Left ventricle myocardium inferior (tissue), 1 donor: ENCODE measurements around the gene ARHGDIA. TPM values are rescaled to one million over a fixed set of nuclear protein-coding genes. Genes with fewer than 3 reads are reported as not detected.

Experiments
- DNase-seq: peaks from one replicate; pipeline ENCODE4 v3.0.0-alpha.2; 2020
- H3K27ac ChIP-seq: fragments of 200-600 bp; replicated peaks from 2 replicates; pipeline ENCODE4 v1.8.0; 2021
- H3K27me3 ChIP-seq: fragments of 200-600 bp; 2 replicates; pipeline ENCODE4 v1.8.0; 2021; ENCODE audit warnings: low read depth
- H3K36me3 ChIP-seq: fragments of 200-600 bp; 2 replicates; pipeline ENCODE4 v1.8.0; 2021
- H3K4me1 ChIP-seq: fragments of 200-600 bp; 2 replicates; pipeline ENCODE4 v1.8.0; 2021
- H3K4me3 ChIP-seq: fragments of 200-600 bp; 2 replicates; pipeline ENCODE4 v1.8.0; 2021; ENCODE audit warnings: mild to moderate bottlenecking, moderate library complexity
- H3K9me3 ChIP-seq: fragments of 200-600 bp; replicated peaks from 2 replicates; pipeline ENCODE4 v1.8.0; 2021
- CTCF ChIP-seq: fragments of 200-600 bp; IDR thresholded peaks from 2 replicates; pipeline ENCODE4 v1.8.0; 2021; ENCODE audit warnings: antibody characterized with exemption, mild to moderate bottlenecking, borderline replicate concordance
- intact Hi-C: fragments of 100-400 bp; cut with micrococcal nuclease; formaldehyde crosslinking; loops from one replicate; pipeline ENCODE4 v1.11.0; 2022
- total RNA-seq: library from RNA; stranded (reverse); fragmentation: NEBNext Ultra II Directional; extraction: Animal tissue kit (Norgen Biotek cat#: 25700); gene quantifications from one replicate; pipeline ENCODE4 v1.2.1, GENCODE V29; 2021
- donor health status: DM: no; HTN: yes; CAD: no; lungs with severe emphysema.

ARHGDIA gene
- total RNA-seq, 1 donor from 2014 or later: 95.1 TPM

DNA sequence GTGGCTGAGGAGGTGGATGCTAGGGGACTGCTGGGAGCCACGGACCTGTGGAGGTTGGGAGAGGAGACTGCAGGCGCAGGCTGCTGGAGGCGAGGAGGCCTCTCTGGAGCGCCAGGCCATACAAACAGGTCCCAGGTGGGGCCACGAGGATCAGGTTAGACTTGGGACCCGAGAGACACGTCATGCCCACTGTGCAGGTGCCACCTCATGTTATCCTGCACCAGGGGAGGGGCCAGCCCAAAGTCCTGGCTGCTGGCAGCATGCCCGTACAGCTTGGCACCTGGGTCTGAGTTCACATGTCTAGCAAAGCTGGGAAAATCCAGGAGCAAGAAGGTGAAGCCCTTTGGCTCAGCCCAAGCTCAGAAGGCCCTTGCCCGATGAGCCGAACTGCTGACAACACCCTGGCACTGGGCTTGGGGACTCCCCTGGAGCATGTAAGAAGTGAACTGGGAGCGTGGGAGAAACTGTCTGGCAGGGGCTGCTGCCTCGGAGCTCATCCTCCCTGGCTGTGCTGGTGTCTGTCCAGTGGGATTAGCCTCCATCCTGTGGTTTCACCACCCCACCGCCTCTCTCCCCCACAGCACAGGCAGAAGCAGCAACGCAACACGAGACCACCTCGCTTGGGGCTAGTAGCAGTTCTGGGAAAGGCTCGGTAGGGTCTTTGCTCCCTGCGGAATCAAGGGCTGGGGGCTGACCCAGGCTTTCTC lies 5.3 kb downstream of the ARHGDIA start:
- Histone ChIP-seq H3K36me3 (peaks cover 31% of the 10 kb centered on the region), H3K27ac (peak overlapping the region; percentile 99), H3K27me3 (no peaks in the 10 kb centered on the region), H3K9me3 (no peaks in the 10 kb centered on the region), H3K4me1 (peaks cover 85% of the 10 kb centered on the region), H3K4me3 (no peak overlapping the region)
- intact Hi-C loops: no loop called here
- no peak for TF ChIP-seq CTCF
- DNase-seq: no peak

DNA sequence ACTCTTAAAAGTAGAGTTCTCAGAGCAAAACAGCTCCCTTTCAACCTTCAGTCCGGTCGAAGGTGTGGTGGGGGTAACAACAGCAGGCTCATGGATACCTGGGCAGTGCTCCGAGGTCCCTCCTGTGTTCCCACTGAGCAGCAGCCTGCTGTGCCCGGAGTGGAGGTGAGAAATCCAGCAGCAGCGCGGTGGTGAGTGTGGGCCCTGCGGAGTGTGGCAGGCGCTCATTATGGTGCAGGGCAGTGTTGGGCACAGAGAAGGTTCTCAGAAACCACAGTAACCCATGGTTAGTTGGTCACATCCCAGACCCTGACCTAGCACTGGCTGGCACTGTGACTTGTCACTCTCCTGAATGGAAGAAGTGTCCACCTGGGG lies 5.8 kb downstream of the ARHGDIA start:
- intact Hi-C loops: no loop called here
- H3K4me1 ChIP-seq: peaks cover 81% of the 10 kb centered on the region
- H3K27me3 ChIP-seq: no peaks in the 10 kb centered on the region
- peak overlapping the region; percentile 99 for H3K27ac ChIP-seq
- no peak for DNase-seq
- no peak for TF ChIP-seq CTCF
- H3K9me3 ChIP-seq: no peaks in the 10 kb centered on the region
- peaks cover 31% of the 10 kb centered on the region for H3K36me3 ChIP-seq
- H3K4me3 ChIP-seq: no peak overlapping the region

DNA sequence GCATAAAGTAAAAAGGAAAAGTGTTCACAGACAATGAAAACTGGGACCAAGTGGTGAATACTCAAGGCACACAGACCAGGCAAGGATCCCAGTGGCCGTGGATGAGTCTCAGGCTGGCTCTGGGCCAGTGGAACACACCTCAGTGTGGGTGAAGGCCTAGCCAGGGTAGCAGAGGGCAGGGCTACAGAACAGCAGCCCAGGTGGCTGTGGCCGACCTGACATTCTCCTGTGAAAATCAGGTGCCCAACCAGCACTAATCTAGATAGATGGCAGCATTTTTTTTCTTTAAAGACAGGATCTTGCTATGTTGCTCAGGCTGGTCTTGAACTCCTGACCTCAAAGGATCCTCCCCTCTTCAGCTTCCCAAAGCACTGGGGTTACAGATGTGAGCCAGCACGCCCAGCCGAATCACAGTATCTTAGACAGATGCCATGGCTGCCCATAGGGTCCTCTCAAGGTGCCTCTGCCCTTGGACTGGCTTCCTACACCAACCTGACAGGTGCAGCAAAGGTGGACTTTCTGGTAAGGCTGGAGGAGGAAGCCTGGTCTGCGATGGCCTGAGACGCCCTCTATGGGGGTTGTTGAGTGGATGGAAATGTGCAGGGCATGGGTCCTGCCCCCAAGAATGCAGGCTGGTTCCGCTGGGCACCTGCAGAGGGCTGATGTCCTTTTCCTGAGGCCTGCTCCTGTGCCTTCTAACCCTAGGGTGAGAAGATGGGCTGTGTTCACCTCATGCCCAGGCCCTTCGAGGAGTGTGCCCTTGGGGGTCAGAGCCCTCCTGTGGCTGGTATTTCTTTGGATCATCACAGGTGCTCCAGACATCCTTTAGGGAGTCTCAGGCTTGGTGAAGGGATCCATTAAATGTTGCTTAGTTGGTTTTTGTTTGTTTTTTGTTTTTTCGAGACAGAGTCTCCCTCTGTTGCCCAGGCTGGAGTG lies 7.0 kb downstream of the ARHGDIA start:
- H3K36me3 ChIP-seq: peaks cover 22% of the 10 kb centered on the region

DNA sequence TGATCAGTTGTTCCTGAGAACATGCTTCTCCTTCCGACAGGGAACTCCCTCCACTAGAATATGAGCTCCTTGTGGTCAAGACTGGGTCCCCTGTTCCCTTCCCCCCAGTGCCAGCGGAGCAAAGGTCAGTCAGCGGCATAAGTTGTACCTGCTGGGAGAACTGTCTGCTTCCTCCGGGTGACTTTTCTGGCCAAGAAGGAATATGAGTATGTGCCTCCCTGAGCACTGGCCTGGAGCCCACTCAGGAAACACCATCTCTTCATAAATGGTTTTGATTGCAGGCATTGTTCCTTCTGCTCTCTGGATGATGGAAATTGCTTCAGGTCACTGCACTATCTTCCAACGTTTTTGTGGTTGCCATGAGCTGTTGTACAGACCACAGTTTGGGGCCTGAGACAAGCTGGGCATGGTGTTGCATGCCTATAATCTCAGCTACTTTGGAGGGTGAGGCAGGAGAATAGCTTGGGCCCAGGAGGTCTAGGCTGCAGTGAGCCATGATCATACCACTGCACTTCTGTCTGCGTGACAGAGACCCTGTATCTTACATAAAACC lies 7.9 kb downstream of the ARHGDIA start:
- H3K27ac ChIP-seq: peak overlapping the region; percentile 97

More for the DNA sequence above, 7.0 kb downstream of the ARHGDIA start:
- intact Hi-C loops: no loop called here
- H3K27ac ChIP-seq: peak overlapping the region; percentile 34
- no peaks in the 10 kb centered on the region for H3K27me3 ChIP-seq
- no peak overlapping the region for H3K4me3 ChIP-seq
- no peaks in the 10 kb centered on the region for H3K9me3 ChIP-seq
- peaks cover 80% of the 10 kb centered on the region for H3K4me1 ChIP-seq
- no peak for DNase-seq
- TF ChIP-seq CTCF: no peak

More for the DNA sequence above, 7.9 kb downstream of the ARHGDIA start:
- Histone ChIP-seq H3K27me3 (no peaks in the 10 kb centered on the region), H3K9me3 (no peaks in the 10 kb centered on the region), H3K36me3 (peaks cover 22% of the 10 kb centered on the region), H3K4me3 (no peak overlapping the region), H3K4me1 (peaks cover 80% of the 10 kb centered on the region)
- DNase-seq: no peak
- intact Hi-C loops: no loop called here
- TF ChIP-seq CTCF: no peak
